Prostate gland (tissue), 2 donors: Measurements from ENCODE around the gene ECE1. TPM values are rescaled to one million over a fixed set of nuclear protein-coding genes. Genes with fewer than 3 reads are reported as not detected.

Experiments used
- DNase-seq: peaks from one replicate; pipeline ENCODE4 v3.0.0-alpha.2; 2019; ENCODE audit warnings: low spot score
- H3K27ac ChIP-seq, 2 donors: fragments of 200-600 bp; sonication (generic); 2 replicates each; pipeline ENCODE4 v1.5.1; 2017 to 2019
- H3K27me3 ChIP-seq: fragments of 200-600 bp; sonication (generic); replicated peaks from 2 replicates; pipeline ENCODE4 v1.5.1; 2019; ENCODE audit not compliant: insufficient read depth
- H3K36me3 ChIP-seq, 2 donors: fragments of 200-600 bp; sonication (generic); 1 replicate in 1 of 2; 2 replicates in 1 of 2; pipeline versions ENCODE4 v1.5.1 to v1.8.1; 2017 to 2019
- H3K4me1 ChIP-seq: fragments of 200-600 bp; sonication (generic); replicated peaks from 2 replicates; pipeline ENCODE4 v1.5.1; 2019
- H3K4me3 ChIP-seq, 2 donors: fragments of 200-600 bp; sonication (generic); 2 replicates each; pipeline ENCODE4 v1.5.1; 2017 to 2019
- H3K9me3 ChIP-seq: fragments of 200-600 bp; sonication (generic); 2 replicates; pipeline ENCODE4 v1.5.1; 2017
- POLR2A ChIP-seq: fragments of 450-650 bp; IDR thresholded peaks from one replicate; pipeline ENCODE4 v1.6.1; 2016; ENCODE audit warnings: antibody characterized with exemption, mild to moderate bottlenecking
- POLR2AphosphoS5 ChIP-seq: sonication (generic); formaldehyde crosslinking; IDR thresholded peaks from one replicate; pipeline ENCODE4 v1.6.1; 2017; ENCODE audit warnings: antibody characterized with exemption
- WGBS: methylation state at CpG from one replicate; pipeline ENCODE4 v1.1.5; 2018; 5-methylcytosine and 5-hydroxymethylcytosine counted together
- intact Hi-C: fragments of 100-400 bp; cut with DNase I; formaldehyde crosslinking; loops from one replicate; pipeline ENCODE4 v1.14.2; 2022
- total RNA-seq, 2 donors: library from RNA; depleted of rRNA; stranded (reverse); fragments of >200 nt; gene quantifications; one replicate each; pipeline ENCODE4 v1.1.0, GENCODE V29; 2016
- TF ChIP-seq, protein P1 (sequence below), 4 experiments: fragments of 200-600 bp in 2 of 4; fragments of 450-650 bp in 2 of 4; sonication (generic) in 2 of 4; IDR thresholded peaks; 1 replicate in 3 of 4; 2 replicates in 1 of 4; pipeline ENCODE4 v1.5.1; 2016 to 2019; ENCODE audit warnings: antibody characterized with exemption in 4 of 4, mild to moderate bottlenecking in 2 of 4, moderate library complexity in 2 of 4

ECE1 gene
- total RNA-seq, 2 donors from 2014 or later: 113 to 146 TPM

DNA sequence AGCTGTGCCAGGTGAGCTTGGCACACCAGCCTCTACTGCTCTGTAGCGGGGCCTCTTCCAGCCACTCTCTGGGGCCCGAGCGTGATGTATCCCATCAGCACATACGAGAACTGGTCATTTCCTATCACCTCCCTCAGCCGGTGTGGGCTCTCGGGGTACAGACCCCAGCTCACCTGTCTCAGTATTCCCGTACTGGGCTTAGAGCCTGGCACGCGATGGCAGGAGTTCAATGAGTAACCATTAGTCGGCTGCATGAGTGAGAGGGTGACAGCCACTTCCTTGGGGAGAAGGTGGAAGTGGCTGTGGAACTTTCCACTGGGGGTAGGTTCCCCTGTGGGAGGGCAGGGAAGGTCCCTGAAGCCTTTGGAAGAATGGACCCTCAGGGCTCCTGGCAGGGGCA is 46.1 kb downstream of the ECE1 start:
- intact Hi-C loops: no loop called here
- TF ChIP-seq, protein P1, sequence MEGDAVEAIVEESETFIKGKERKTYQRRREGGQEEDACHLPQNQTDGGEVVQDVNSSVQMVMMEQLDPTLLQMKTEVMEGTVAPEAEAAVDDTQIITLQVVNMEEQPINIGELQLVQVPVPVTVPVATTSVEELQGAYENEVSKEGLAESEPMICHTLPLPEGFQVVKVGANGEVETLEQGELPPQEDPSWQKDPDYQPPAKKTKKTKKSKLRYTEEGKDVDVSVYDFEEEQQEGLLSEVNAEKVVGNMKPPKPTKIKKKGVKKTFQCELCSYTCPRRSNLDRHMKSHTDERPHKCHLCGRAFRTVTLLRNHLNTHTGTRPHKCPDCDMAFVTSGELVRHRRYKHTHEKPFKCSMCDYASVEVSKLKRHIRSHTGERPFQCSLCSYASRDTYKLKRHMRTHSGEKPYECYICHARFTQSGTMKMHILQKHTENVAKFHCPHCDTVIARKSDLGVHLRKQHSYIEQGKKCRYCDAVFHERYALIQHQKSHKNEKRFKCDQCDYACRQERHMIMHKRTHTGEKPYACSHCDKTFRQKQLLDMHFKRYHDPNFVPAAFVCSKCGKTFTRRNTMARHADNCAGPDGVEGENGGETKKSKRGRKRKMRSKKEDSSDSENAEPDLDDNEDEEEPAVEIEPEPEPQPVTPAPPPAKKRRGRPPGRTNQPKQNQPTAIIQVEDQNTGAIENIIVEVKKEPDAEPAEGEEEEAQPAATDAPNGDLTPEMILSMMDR (IDR thresholded peaks at IDR 0.05): no peak
- TF ChIP-seq POLR2A: no peak
- no peak for TF ChIP-seq POLR2AphosphoS5
- Histone ChIP-seq H3K27me3 (no peaks in the 10 kb centered on the region), H3K4me1 (no peaks in the 10 kb centered on the region), H3K4me3 (no peak overlapping the region), H3K27ac (no peak overlapping the region), H3K9me3 (no peaks in the 10 kb centered on the region), H3K36me3 (peaks cover 6 to 7% of the 10 kb centered on the region in 2 donors)
- 94% methylated on average over 10 of the region's 10 CpGs for WGBS
- no peak for DNase-seq

GRCh38 chr1:21242846-21243245 is 47.4 kb downstream of the ECE1 start:
- WGBS: 87% methylated on average over 4 of the region's 4 CpGs
- DNase-seq: no peak

GRCh38 chr1:21241771-21242581 is 48.3 kb downstream of the ECE1 start:
- Histone ChIP-seq H3K4me3 (no peak overlapping the region), H3K27me3 (no peaks in the 10 kb centered on the region), H3K4me1 (no peaks in the 10 kb centered on the region), H3K27ac (no peak overlapping the region), H3K9me3 (no peaks in the 10 kb centered on the region), H3K36me3 (peaks cover 6 to 7% of the 10 kb centered on the region in 2 donors)
- WGBS: 74% methylated on average over 12 of the region's 12 CpGs
- TF ChIP-seq POLR2A: no peak
- no peak for TF ChIP-seq POLR2AphosphoS5
- TF ChIP-seq, protein P1 (IDR thresholded peaks at IDR 0.05): no peak
- intact Hi-C loops: no loop called here
- DNase-seq: no peak

More at GRCh38 chr1:21242846-21243245, 47.4 kb downstream of the ECE1 start:
- TF ChIP-seq POLR2AphosphoS5 (no peak), POLR2A (no peak)
- TF ChIP-seq, protein P1 (IDR thresholded peaks at IDR 0.05): no peak
- H3K9me3 ChIP-seq: no peaks in the 10 kb centered on the region
- no peaks in the 10 kb centered on the region for H3K4me1 ChIP-seq
- H3K27me3 ChIP-seq: no peaks in the 10 kb centered on the region
- peaks cover 6 to 7% of the 10 kb centered on the region in 2 donors for H3K36me3 ChIP-seq
- intact Hi-C loops: no loop called here
- H3K27ac ChIP-seq: no peak overlapping the region
- no peak overlapping the region for H3K4me3 ChIP-seq

DNA sequence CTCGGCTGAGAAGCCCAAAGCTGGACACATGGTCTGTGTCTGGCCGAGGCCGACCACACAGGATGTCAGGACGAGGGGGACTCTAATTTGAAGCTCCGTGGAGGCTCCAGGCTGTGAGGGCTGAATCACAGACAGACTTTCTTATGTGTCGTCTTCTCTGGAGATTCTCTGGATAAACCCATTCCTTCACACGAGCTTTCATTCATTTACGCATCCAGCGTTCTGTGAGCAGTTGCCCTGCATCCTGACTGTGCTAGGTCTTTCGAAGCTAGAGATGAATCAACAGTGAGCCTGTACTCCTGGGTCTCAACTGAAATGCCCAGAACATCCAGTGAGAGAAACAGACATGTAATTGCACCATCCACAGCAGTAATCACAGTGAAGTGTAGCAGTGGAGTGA is 49.6 kb downstream of the ECE1 start:
- no peak for DNase-seq
- Histone ChIP-seq H3K9me3 (no peaks in the 10 kb centered on the region), H3K27me3 (no peaks in the 10 kb centered on the region), H3K4me1 (no peaks in the 10 kb centered on the region), H3K27ac (no peak overlapping the region), H3K4me3 (no peak overlapping the region), H3K36me3 (peaks cover 6 to 13% of the 10 kb centered on the region in 2 donors)
- 84% methylated on average over 10 of the region's 10 CpGs for WGBS
- intact Hi-C loops: no loop called here
- TF ChIP-seq, protein P1 (IDR thresholded peaks at IDR 0.05): no peak
- TF ChIP-seq POLR2A: no peak
- no peak for TF ChIP-seq POLR2AphosphoS5

DNA sequence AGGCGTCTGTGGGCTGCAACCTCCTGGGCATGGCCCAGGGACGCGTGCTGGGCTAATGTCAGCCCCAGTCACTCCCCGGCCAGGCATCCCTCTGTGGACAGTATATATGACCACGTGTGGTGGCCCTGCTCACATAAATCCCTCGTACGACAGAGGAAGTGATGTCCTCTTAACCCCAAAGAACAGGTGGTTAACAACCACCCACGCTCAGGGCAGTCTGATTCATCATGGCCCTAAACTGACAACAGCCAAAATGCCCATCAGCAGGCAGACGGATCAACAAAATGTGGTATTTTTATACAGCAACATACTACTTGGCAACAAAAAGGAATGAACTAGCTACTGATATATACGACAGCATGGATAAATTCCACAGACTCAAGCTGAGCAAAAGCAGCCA is 51.0 kb downstream of the ECE1 start:
- Histone ChIP-seq H3K4me3 (no peak overlapping the region), H3K27ac (no peak overlapping the region), H3K9me3 (no peaks in the 10 kb centered on the region), H3K4me1 (no peaks in the 10 kb centered on the region), H3K27me3 (no peaks in the 10 kb centered on the region), H3K36me3 (peaks cover 0 to 16% of the 10 kb centered on the region in 2 donors)
- WGBS: 81% methylated on average over 10 of the region's 10 CpGs
- no peak for DNase-seq
- TF ChIP-seq POLR2AphosphoS5: no peak
- TF ChIP-seq, protein P1 (IDR thresholded peaks at IDR 0.05): no peak
- no peak for TF ChIP-seq POLR2A
- intact Hi-C loops: loop anchor here (10.0 kb wide), 1 partner anchor 426 kb away; the partner anchor contains the start of gene RAP1GAP
